Astrocyte of the spinal cord (primary cell): ENCODE measurements around the gene FNDC3B.

Experiments
- DNase-seq: peaks from one replicate; pipeline ENCODE4 v3.0.0; 2011; ENCODE audit warnings: low read depth, low spot score
- H3K4me3 ChIP-seq: 2 replicates; pipeline ENCODE4 v1.5.1; 2011; ENCODE audit warnings: low read depth, mild to moderate bottlenecking, low read length, moderate library complexity
- CTCF ChIP-seq: IDR thresholded peaks from 2 replicates; pipeline ENCODE4 v1.5.1; 2012; ENCODE audit warnings: low read depth, mild to moderate bottlenecking, low read length, inconsistent platforms
- in situ Hi-C: cut with HindIII; loops from 2 replicates; pipeline ENCODE4 v1.10.0; 2017; ENCODE audit warnings: low sequenced_read_pairs

Gene FNDC3B

GRCh38 chr3:172326993-172327392 lies 287.6 kb downstream of the FNDC3B start:
- DNase-seq: no peak
- H3K4me3 ChIP-seq: no peak overlapping the region
- in situ Hi-C loops: no loop called here
- TF ChIP-seq CTCF: no peak

GRCh38 chr3:172328282-172328681 lies 288.9 kb downstream of the FNDC3B start:
- H3K4me3 ChIP-seq: no peak overlapping the region
- TF ChIP-seq CTCF: no peak
- in situ Hi-C loops: no loop called here
- no peak for DNase-seq

GRCh38 chr3:172329070-172329469 lies 289.7 kb downstream of the FNDC3B start:
- H3K4me3 ChIP-seq: no peak overlapping the region
- TF ChIP-seq CTCF: peak; percentile 16
- in situ Hi-C loops: no loop called here
- no peak for DNase-seq

- no peak for TF ChIP-seq CTCF
- in situ Hi-C loops: no loop called here
- DNase-seq: no peak
These were observed 291.0 kb downstream of the FNDC3B start for GRCh38 chr3:172330413-172330812.

GRCh38 chr3:172332256-172333041 lies 293.1 kb downstream of the FNDC3B start:
- peak; percentile 49 for DNase-seq
- TF ChIP-seq CTCF: peak; percentile 93
- in situ Hi-C loops: no loop called here

More at GRCh38 chr3:172330413-172330812, 291.0 kb downstream of the FNDC3B start:
- no peak overlapping the region for H3K4me3 ChIP-seq

GRCh38 chr3:172333042-172333377 lies 293.6 kb downstream of the FNDC3B start:
- no peak overlapping the region for H3K4me3 ChIP-seq
- no peak for DNase-seq
- no peak for TF ChIP-seq CTCF
- in situ Hi-C loops: no loop called here

More at GRCh38 chr3:172332256-172333041, 293.1 kb downstream of the FNDC3B start:
- H3K4me3 ChIP-seq: no peak overlapping the region
